PC-3 (cell line): ENCODE data around the gene PLSCR1. TPM values are rescaled to one million over a fixed set of nuclear protein-coding genes. Genes with fewer than 3 reads are reported as not detected.

Experiments used
- ATAC-seq: fragments of 200-7000 bp; cut with Tn5 transposase; 2 replicates; pipeline ENCODE4 v1.9.1; 2020; ENCODE audit warnings: mild to moderate bottlenecking, moderate library complexity
- BruUV-seq: library from RNA; stranded (reverse); fragments of 400-500 nt; replicated peaks from 2 replicates; lab custom pipeline; 2021; lab: Mats Ljungman, UMichigan
- CTCF ChIA-PET: fragments of 300-600 bp; sonication (Branson Sonifier 250); formaldehyde crosslinking; loops from one replicate; lab custom pipeline; 2022; ENCODE audit warnings: antibody characterized with exemption; lab: Charles Lee
- POLR2A ChIA-PET: fragments of 300-600 bp; sonication (Branson Sonifier 250); formaldehyde crosslinking; loops from one replicate; lab custom pipeline; 2022; ENCODE audit warnings: antibody characterized with exemption; ENCODE audit not compliant: unreplicated experiment; lab: Charles Lee
- DNase-seq: peaks from one replicate; pipeline ENCODE4 v3.0.0-alpha.2; 2015
- H2AFZ ChIP-seq: fragments of 300-600 bp; sonication (generic); 2 replicates; pipeline ENCODE4 v1.6.0; 2016; ENCODE audit warnings: antibody characterized with exemption, low read length
- H3F3A ChIP-seq: fragments of 300-600 bp; sonication (generic); one replicate; pipeline ENCODE4 v1.6.0; 2017; ENCODE audit warnings: antibody characterized with exemption, low read length, control low read depth, mild to moderate bottlenecking; ENCODE audit not compliant: unreplicated experiment
- H3K27ac ChIP-seq: fragments of 300-600 bp; sonication (generic); 2 replicates; pipeline ENCODE4 v1.5.1; 2016; ENCODE audit warnings: mild to moderate bottlenecking, low read length
- H3K27me3 ChIP-seq: fragments of 300-600 bp; sonication (generic); 2 replicates; pipeline ENCODE4 v1.6.1; 2016; ENCODE audit warnings: low read length, mixed read lengths
- H3K36me3 ChIP-seq: fragments of 300-600 bp; sonication (generic); 2 replicates; pipeline ENCODE4 v1.6.1; 2016; ENCODE audit warnings: low read depth, mixed run types, low read length, mixed read lengths
- H3K4me1 ChIP-seq: fragments of 300-600 bp; sonication (generic); 2 replicates; pipeline ENCODE4 v1.5.1; 2016; ENCODE audit warnings: low read length; ENCODE audit not compliant: insufficient read depth
- H3K4me2 ChIP-seq: fragments of 300-600 bp; sonication (generic); 2 replicates; pipeline ENCODE4 v1.6.0; 2016; ENCODE audit warnings: low read length
- H3K4me3 ChIP-seq: fragments of 300-600 bp; sonication (generic); 2 replicates; pipeline ENCODE4 v1.5.1; 2016; ENCODE audit warnings: mild to moderate bottlenecking, low read length, mixed read lengths
- H3K79me2 ChIP-seq: fragments of 300-600 bp; sonication (generic); 2 replicates; pipeline ENCODE4 v1.6.1; 2017; ENCODE audit warnings: low read length, mixed read lengths
- H3K9ac ChIP-seq: fragments of 300-600 bp; sonication (generic); 2 replicates; pipeline ENCODE4 v1.6.0; 2016; ENCODE audit warnings: mild to moderate bottlenecking, low read length
- H3K9me2 ChIP-seq: fragments of 300-600 bp; sonication (generic); replicated peaks from 2 replicates; pipeline ENCODE4 v1.6.1; 2016; ENCODE audit warnings: mixed run types, low read length, mixed read lengths
- H3K9me3 ChIP-seq: fragments of 300-600 bp; sonication (generic); 2 replicates; pipeline ENCODE4 v1.6.1; 2016; ENCODE audit warnings: low read length, mixed read lengths
- H4K20me1 ChIP-seq: fragments of 300-600 bp; sonication (generic); 2 replicates; pipeline ENCODE4 v1.6.1; 2016; ENCODE audit warnings: low read length, mixed read lengths
- CTCF ChIP-seq: fragments of 300-600 bp; sonication (generic); conservative IDR thresholded peaks from 2 replicates; pipeline ENCODE4 v1.5.1; 2017; ENCODE audit warnings: antibody characterized with exemption, low read depth, mild to moderate bottlenecking, low read length
- EZH2 ChIP-seq: fragments of 300-600 bp; sonication (generic); IDR thresholded peaks from one replicate; pipeline ENCODE4 v1.6.1; 2017; ENCODE audit warnings: antibody characterized with exemption, mild to moderate bottlenecking, low read length; ENCODE audit not compliant: unreplicated experiment
- EZH2phosphoT487 ChIP-seq: fragments of 300-600 bp; sonication (generic); IDR thresholded peaks from 2 replicates; pipeline ENCODE4 v1.6.1; 2018; ENCODE audit warnings: mild to moderate bottlenecking, antibody characterized with exemption, low read length, borderline replicate concordance
- intact Hi-C: fragments of 100-400 bp; cut with micrococcal nuclease; formaldehyde crosslinking; loops from 2 replicates; pipeline ENCODE4 v1.9.0; 2023
- total RNA-seq: library from RNA; depleted of rRNA; stranded (reverse); fragments of >200 nt; gene quantifications from 2 replicates; pipeline ENCODE4 v1.2.3, GENCODE V29; 2014

Gene PLSCR1
- total RNA-seq, 1 experiment from 2014 or later, result 48.8 TPM

GRCh38 chr3:146575636-146576035 is 31.2 kb upstream of the PLSCR1 start:
- TF ChIP-seq EZH2 (no peak), EZH2phosphoT487 (no peak), CTCF (no peak)
- H3K27ac ChIP-seq, result no peak overlapping the region
- H3K9me2 ChIP-seq, result no peaks in the 10 kb centered on the region
- H3F3A ChIP-seq, result no peaks in the 10 kb centered on the region
- no peaks in the 10 kb centered on the region for H3K9me3 ChIP-seq
- H3K4me2 ChIP-seq, result no peak overlapping the region
- no peaks in the 10 kb centered on the region for H4K20me1 ChIP-seq
- no peak overlapping the region for H3K9ac ChIP-seq
- H2AFZ ChIP-seq, result no peak overlapping the region
- no peaks in the 10 kb centered on the region for H3K27me3 ChIP-seq
- no peaks in the 10 kb centered on the region for H3K4me1 ChIP-seq
- H3K4me3 ChIP-seq, result no peak overlapping the region
- CTCF ChIA-PET, result no interaction called here
- no peak for DNase-seq
- no TSS peak for BruUV-seq
- ATAC-seq, result no peak
- H3K79me2 ChIP-seq, result no peaks in the 10 kb centered on the region
- no peaks in the 10 kb centered on the region for H3K36me3 ChIP-seq
- POLR2A ChIA-PET, result interaction anchor here (0.6 kb wide), 1 partner anchor 31 kb away, joined by 3 read pairs; the partner anchor contains the start of gene PLSCR1
- intact Hi-C loops, result loop anchor here (2.0 to 10.0 kb wide), 4 partner anchors 48 to 511 kb away; no protein-coding TSS in a partner anchor

GRCh38 chr3:146574173-146574572 is 29.8 kb upstream of the PLSCR1 start:
- H3K36me3 ChIP-seq, result no peaks in the 10 kb centered on the region
- DNase-seq (no peak), ATAC-seq (no peak)
- H3F3A ChIP-seq, result no peaks in the 10 kb centered on the region
- H4K20me1 ChIP-seq, result no peaks in the 10 kb centered on the region
- no peaks in the 10 kb centered on the region for H3K9me2 ChIP-seq
- TF ChIP-seq EZH2 (no peak), CTCF (no peak), EZH2phosphoT487 (no peak)
- H3K9me3 ChIP-seq, result no peaks in the 10 kb centered on the region
- ChIA-PET CTCF (no interaction called here), POLR2A (no interaction called here)
- no peaks in the 10 kb centered on the region for H3K27me3 ChIP-seq
- no peak overlapping the region for H3K9ac ChIP-seq
- no peak overlapping the region for H3K27ac ChIP-seq
- intact Hi-C loops, result loop anchor here (10.0 kb wide), 1 partner anchor 509 kb away; no protein-coding TSS in a partner anchor
- H3K4me3 ChIP-seq, result no peak overlapping the region
- H3K4me2 ChIP-seq, result no peak overlapping the region
- no TSS peak for BruUV-seq
- no peak overlapping the region for H2AFZ ChIP-seq
- H3K4me1 ChIP-seq, result peaks cover 7% of the 10 kb centered on the region
- no peaks in the 10 kb centered on the region for H3K79me2 ChIP-seq

- Histone ChIP-seq H3K27me3 (no peaks in the 10 kb centered on the region), H3K79me2 (no peaks in the 10 kb centered on the region), H3K4me1 (peaks cover 7% of the 10 kb centered on the region), H3K27ac (no peak overlapping the region), H4K20me1 (no peaks in the 10 kb centered on the region), H3K4me3 (no peak overlapping the region), H3K4me2 (no peak overlapping the region), H3K9me2 (no peaks in the 10 kb centered on the region), H3F3A (no peaks in the 10 kb centered on the region), H3K36me3 (no peaks in the 10 kb centered on the region), H3K9ac (no peak overlapping the region), H2AFZ (no peak overlapping the region), H3K9me3 (no peaks in the 10 kb centered on the region)
- DNase-seq (no peak), ATAC-seq (no peak)
- BruUV-seq, result no TSS peak
- ChIA-PET CTCF (no interaction called here), POLR2A (interaction anchor here (0.6 kb wide), 2 partner anchors 419 to 630 kb away, joined by 3 to 8 read pairs; no protein-coding TSS in a partner anchor)
- intact Hi-C loops, result no loop called here
- TF ChIP-seq EZH2phosphoT487 (no peak), EZH2 (no peak), CTCF (no peak)
Observed at GRCh38 chr3:146569314-146569713, 24.9 kb upstream of the PLSCR1 start.
